GM04503 (cell line): ENCODE data around the gene POMGNT1.

ENCODE experiments used
- DNase-seq: peaks from one replicate; pipeline ENCODE4 v3.0.0-alpha.2; 2012; ENCODE audit warnings: low read depth

The POMGNT1 gene

DNA sequence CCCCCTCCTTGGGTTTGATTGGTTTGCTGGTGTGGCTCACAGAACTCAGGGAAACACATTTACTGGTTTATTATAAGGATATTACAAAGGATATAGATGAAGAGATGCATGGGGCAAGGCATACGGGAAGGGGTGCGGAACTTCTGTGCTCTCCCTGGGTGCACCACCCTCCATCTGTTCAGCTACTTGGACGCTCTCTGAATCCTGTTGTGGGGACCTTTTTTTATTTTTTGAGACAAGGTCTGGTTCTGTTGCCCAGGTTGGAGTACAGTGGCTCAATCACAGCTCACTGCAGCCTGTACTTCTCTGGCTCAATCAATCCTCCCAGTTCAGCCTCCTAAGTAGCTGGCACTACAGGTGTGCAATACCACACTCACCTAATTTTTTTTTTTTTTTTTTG is 12.3 kb upstream of the POMGNT1 start:
- DNase-seq: no peak

DNA sequence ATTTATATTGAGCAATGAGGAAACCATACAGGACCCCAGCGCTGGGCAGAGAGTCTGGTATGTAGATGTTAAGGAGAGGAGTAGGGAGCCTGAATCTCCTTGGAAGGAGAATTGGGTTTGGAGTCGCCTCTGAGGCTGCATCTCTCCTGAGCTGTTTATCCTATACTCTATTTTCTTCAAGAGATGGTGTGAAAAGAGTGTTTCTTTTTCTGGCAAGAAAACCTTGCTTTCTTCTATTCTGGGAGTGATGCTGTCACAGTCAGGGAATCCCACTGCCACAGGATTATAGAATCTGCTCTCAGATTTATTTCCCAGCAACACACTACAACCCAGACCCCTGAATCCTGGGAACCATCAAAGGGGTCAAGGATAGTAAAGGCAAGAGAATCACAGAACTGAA is 8.2 kb upstream of the POMGNT1 start:
- DNase-seq: no peak

DNA sequence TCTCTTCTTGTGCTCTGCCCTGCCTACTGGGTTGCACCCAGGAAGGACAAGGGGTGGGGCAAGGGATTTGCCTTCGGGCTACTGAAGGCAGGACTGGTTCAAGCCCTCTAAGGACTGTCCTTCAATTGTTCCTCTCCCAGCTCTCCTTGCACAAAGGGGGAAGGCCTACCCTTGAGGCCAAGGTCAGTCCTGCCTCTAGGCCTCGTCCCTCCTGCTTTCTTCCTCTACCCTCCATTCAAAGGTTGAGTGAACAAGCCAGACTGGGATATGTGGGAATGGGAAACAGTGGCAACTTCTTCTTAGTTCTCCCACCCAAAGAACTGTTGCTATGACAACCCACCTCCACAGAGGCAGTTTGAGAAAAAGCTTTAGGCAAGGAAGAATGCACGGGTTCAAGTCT is 7.6 kb upstream of the POMGNT1 start:
- no peak for DNase-seq

DNA sequence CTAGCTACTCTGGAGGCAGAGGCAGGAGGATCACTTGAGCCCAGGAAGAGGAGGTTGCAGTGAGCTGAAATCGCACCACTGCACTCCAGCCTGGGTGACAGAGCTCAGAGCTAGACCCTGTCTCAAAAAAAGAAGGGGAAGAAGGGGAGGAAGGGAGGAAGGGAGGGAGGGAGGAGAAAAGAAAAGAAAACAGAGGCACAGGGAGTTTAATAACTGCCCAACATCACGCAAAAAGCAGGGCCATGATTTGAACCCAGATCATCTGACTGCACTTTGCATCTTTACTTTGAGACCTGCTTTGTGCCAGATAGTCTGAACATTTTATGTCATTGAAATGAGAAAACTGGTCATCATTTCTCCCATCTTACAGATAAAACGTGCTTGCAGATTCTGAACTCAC is 6.9 kb upstream of the POMGNT1 start:
- no peak for DNase-seq

DNA sequence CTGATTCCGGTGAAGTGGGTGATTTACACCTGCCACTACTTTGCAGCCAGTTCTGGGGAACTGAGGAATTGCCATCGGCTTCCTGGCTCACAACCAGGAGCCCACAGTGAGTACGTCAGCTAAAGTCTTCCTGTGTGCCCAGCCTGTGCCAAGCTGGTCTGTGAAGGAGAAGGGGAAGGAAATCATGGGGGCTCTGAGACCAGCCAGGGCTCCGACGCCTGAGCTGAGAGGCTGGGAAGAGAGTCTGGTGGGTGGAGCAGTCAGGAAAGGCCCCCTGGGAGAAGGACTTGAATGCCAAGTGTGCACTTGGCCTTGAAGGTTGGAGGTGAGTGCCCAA is 6.1 kb upstream of the POMGNT1 start:
- DNase-seq: no peak

DNA sequence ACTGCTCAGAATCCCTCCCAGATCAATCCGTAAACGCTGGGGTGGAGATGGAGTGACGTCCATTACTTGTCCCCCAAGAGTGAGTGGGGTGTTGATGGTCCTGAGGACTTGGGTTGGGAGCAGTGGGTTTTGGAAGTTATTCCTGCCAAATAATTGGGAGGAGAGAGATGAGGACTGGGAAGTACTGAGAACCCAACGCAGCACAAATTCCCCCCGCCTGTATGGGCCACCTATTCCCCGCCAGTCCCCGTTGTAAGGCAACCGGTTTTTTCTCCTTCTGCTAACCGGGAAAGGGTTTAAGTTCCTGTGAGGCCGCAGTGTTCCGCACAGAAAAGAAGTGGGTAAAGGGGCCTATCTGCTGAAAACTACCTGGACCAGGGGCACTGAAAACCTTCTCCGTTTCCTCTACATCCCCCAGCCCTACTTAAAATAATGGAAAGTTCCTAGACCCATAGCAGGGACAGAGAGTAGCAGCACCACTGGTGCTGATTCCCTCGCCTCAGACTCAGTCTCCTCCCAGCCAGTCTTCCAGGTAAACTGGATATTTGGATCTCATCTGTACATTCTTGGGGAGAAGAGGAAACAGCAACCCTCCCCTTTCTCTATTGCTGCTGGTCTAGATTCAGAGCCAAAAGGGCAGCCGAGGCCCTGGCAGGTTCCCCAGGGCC is 5.6 kb upstream of the POMGNT1 start:
- DNase-seq: no peak

- DNase-seq: no peak
Observed at GRCh38 chr1:46199233-46199749, 1.1 kb upstream of the POMGNT1 start.

GRCh38 chr1:46197560-46197963 is 672 bp downstream of the POMGNT1 start:
- no peak for DNase-seq

- DNase-seq: no peak
Observed at GRCh38 chr1:46196609-46197008, 1.6 kb downstream of the POMGNT1 start.

DNA sequence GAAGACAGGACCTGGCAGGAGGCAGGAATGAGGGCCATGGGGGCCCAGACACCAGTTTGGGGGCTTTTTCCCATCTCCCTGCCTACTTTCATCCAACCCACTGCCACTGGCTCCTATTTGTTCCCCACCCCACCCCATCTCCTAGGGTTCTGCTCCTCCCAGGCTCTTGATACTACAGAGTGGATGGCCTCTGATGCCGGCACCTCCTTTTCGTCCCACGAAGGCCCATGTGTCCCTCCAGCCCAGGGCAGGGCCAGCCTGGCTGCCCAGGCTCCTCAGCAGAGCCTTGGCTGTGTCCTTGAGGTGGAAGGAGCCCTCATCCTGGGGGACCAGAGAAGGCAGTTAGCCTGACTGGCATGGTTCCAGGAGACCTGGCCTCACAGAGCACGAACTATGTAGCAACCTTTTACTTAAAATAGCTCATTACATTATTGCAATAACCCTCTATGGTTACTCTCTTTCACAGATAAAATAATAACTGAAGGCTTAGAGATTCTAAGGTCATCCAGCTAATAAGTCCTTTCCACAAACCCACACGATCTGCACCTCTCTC is 3.5 kb downstream of the POMGNT1 start:
- DNase-seq: no peak

- no peak for DNase-seq
Observed at GRCh38 chr1:46193984-46194570, 4.2 kb downstream of the POMGNT1 start.

DNA sequence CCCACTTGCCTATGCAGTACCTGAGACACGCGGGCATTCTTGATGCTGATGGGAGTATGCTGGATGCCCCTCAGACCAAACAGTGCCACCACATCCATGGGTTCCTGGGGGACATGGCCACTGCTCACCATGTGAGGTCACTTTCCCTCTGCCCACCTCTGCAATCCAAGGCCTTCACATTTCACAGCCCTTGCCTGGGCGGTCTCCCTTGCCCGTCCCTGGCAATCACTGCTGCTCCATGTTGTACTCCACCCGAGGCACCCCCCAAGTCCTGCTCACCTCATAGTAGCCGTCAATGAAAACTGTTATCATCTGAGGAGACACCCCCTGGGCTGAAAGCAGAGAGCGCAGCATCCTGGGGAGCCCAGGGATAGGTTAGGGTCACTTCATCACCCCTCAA is 4.9 kb downstream of the POMGNT1 start:
- DNase-seq: no peak

DNA sequence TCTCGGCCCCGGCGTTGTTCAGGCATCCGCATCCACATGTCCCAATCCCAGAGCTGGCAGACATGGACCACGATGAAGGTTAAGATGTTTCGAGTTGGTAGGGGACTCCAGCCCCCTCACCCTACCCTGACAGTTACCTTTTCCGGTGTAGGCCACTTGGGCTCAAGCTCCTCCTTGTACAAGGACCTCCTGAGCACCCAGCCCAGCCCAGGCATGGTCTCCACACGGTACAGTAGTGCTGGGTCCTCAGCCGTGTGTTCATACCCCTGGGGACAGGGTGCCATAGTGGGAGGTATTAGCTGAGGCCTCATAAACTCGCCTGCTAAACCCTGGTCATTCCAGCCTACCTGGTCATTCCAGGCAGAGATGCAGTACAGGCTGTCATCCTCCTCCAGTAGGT is 6.1 kb downstream of the POMGNT1 start:
- DNase-seq: no peak

DNA sequence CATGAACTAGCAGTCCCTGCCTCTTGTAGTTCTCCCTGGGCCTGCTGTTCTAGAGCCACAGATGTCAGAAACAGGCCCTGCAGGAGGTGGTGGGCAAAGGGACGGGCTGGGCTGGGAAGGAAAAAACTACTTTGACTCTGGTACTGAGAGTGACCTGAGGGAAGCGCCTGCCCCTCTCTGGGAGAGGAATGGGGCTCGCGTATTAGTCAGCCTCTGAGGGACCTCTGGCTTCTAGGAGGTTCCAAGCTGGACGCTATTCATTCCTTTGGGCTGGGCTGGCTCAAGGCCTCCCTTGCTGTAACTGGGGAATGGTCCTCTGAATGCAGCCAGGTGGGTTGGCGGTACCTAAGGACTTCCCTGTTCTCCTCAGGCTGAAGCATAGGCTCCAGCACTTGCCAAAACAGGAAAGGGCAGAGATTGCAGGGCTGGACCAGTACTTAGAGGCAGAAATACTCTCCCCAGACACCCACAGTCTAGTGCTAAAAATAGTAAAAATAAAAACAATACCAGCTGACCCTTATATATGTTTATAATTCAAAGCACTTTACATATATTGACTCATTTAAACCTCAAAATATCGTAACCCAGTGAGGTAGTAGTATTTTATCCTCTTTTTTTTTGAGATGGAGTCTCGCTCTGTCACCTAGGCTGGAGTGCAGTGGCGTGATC is 7.1 kb downstream of the POMGNT1 start:
- no peak for DNase-seq

DNA sequence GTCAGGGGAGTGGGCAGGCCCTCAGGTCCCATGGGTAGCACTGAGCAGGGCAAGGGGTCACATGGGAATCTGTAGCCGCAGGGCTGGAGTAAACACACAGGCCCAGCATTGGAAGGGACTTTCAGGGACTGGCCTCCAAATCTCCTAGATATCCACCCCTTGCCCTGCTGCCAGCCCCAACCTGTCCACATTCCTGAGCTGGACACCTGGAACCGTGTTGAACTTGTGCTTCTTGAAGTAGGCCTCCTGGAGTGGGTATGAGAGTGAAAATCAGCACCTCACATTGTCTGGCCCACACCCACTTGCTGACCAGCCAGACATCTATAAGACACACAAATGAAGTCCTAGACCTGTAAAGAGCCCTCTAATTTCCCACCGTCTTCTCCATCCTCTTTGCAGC is 7.7 kb downstream of the POMGNT1 start:
- no peak for DNase-seq

GRCh38 chr1:46188295-46189030 is 9.8 kb downstream of the POMGNT1 start:
- no peak for DNase-seq

GRCh38 chr1:46187106-46187869 is 10.9 kb downstream of the POMGNT1 start:
- DNase-seq: no peak

GRCh38 chr1:46186076-46186475 is 12.2 kb downstream of the POMGNT1 start:
- DNase-seq: no peak

GRCh38 chr1:46184920-46185658 is 13.1 kb downstream of the POMGNT1 start:
- DNase-seq: no peak

DNA sequence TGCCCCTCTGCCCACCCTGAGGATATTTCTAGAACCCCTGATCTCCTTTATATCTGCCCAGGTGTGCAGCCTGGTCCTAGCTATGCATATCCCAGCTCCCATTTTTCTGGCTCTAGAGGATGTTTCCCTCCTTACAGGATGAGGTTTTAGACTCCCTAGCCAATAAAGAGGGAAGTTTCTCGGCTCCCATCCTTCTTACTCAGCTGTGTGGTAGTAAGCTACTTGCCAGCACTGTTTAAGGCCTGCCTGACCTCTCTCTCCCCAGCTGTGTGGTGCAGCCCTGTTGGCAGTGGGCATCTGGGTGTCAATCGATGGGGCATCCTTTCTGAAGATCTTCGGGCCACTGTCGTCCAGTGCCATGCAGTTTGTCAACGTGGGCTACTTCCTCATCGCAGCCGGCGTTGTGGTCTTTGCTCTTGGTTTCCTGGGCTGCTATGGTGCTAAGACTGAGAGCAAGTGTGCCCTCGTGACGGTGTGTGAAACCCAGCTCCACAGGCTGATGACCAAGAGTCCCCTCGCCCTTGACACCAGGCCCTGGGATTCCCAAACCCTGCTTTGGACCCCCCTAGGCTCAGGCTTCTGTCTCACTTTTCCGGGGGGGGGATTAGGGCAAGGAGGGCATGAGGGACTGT is 14.2 kb downstream of the POMGNT1 start:
- DNase-seq: no peak
